HepG2 (cell line): ENCODE data around the gene SPIRE1. TPM values are rescaled to one million over a fixed set of nuclear protein-coding genes. Genes with fewer than 3 reads are reported as not detected.

Experiments used
- ATAC-seq: fragments of 200-7000 bp; cut with Tn5 transposase; 3 replicates; pipeline ENCODE4 v1.9.1; 2020; ENCODE audit warnings: mild to moderate bottlenecking, moderate library complexity
- BruUV-seq: library from RNA; stranded (reverse); fragments of 400-500 nt; replicated peaks from 2 replicates; lab custom pipeline; 2021; lab: Mats Ljungman, UMichigan
- CTCF ChIA-PET: fragments of 300-600 bp; formaldehyde crosslinking; extraction: SDS; loops from one replicate; lab custom pipeline; 2021; ENCODE audit warnings: low total read pairs, inconsistent platforms, low intra/inter-chr PET ratio; lab: Yijun Ruan, JAX
- POLR2A ChIA-PET: fragments of 350-600 bp; sonication (Branson Sonifier 250); formaldehyde crosslinking; loops from one replicate; lab custom pipeline; 2020; ENCODE audit warnings: antibody characterized with exemption, inconsistent platforms; lab: Yijun Ruan, JAX
- DNase-seq: peaks from one replicate; pipeline ENCODE4 v3.0.0-alpha.2; 2015; ENCODE audit warnings: low spot score
- FAIRE-seq: peaks from 3 replicates; lab custom pipeline; 2011; peaks lifted over from hg19 to GRCh38; lab: Jason Lieb, UNC
- H2AFZ ChIP-seq: one replicate; pipeline ENCODE4 v1.6.1; 2011; ENCODE audit warnings: low read length, inconsistent platforms
- H3K27ac ChIP-seq: fragments of 300-600 bp; 3 replicates; pipeline ENCODE4 v1.8.0; 2011; ENCODE audit warnings: mixed run types, mild to moderate bottlenecking, mixed read lengths, low read length, inconsistent platforms; ENCODE audit not compliant: insufficient read depth; ENCODE audit errors: extremely low read length
- H3K27me3 ChIP-seq, 2 experiments: fragments of 200-600 bp in 1 of 2; 2 replicates in 1 of 2; 3 replicates in 1 of 2; pipeline versions ENCODE4 v1.6.0 to v1.8.0; 2011; ENCODE audit warnings: low read length in 2 of 2, mild to moderate bottlenecking in 2 of 2, moderate library complexity in 2 of 2, inconsistent platforms in 1 of 2; ENCODE audit not compliant: insufficient read depth in 2 of 2, control insufficient read depth in 1 of 2
- H3K36me3 ChIP-seq, 2 experiments: fragments of 200-600 bp in 1 of 2; replicated peaks in 1 of 2; 2 replicates in 1 of 2; 3 replicates in 1 of 2; pipeline versions ENCODE4 v1.5.1 to v1.8.0; 2011; ENCODE audit warnings: low read length in 2 of 2, inconsistent platforms in 1 of 2; ENCODE audit not compliant: insufficient read depth in 2 of 2, control insufficient read depth in 1 of 2
- H3K4me1 ChIP-seq: 2 replicates; pipeline ENCODE4 v1.5.1; 2012; ENCODE audit warnings: low read length, inconsistent platforms; ENCODE audit not compliant: insufficient read depth
- H3K4me2 ChIP-seq: 2 replicates; pipeline ENCODE4 v1.6.0; 2011; ENCODE audit warnings: low read depth, low read length, inconsistent platforms
- H3K4me3 ChIP-seq, 3 experiments: fragments of 200-600 bp in 1 of 3; sonication (generic), shearing (Covaris generic) in 1 of 3; replicated peaks in 1 of 3; 2 replicates each; pipeline ENCODE4 v1.5.1; 2011 to 2016; ENCODE audit warnings: low read length in 3 of 3, inconsistent platforms in 2 of 3, low read depth in 2 of 3, mild to moderate bottlenecking in 2 of 3, control low read depth in 1 of 3, mixed read lengths in 1 of 3; ENCODE audit not compliant: insufficient read depth in 1 of 3
- H3K79me2 ChIP-seq: one replicate; pipeline ENCODE4 v1.6.1; 2011; ENCODE audit warnings: low read length, inconsistent platforms; ENCODE audit not compliant: insufficient read depth
- H3K9ac ChIP-seq: 2 replicates; pipeline ENCODE4 v1.6.0; 2011; ENCODE audit warnings: mild to moderate bottlenecking, low read depth, low read length, inconsistent platforms; ENCODE audit not compliant: insufficient read depth
- H3K9me3 ChIP-seq: 2 replicates; pipeline ENCODE4 v1.5.1; 2012; ENCODE audit warnings: mild to moderate bottlenecking, low read length
- H4K20me1 ChIP-seq: 2 replicates; pipeline ENCODE4 v1.6.0; 2011; ENCODE audit warnings: inconsistent platforms, mild to moderate bottlenecking, low read length, moderate library complexity; ENCODE audit not compliant: insufficient read depth
- ATF7 ChIP-seq, 2 experiments: fragments of 450-650 bp in 1 of 2; sonication (generic) in 1 of 2; formaldehyde crosslinking in 1 of 2; IDR thresholded peaks; 2 replicates each; pipeline versions ENCODE4 v1.4.0 to v1.6.1; 2016 to 2020; ENCODE audit warnings: antibody characterized with exemption in 1 of 2, mild to moderate bottlenecking in 1 of 2, missing genetic modification reagents in 1 of 2
- ATF7-NPFF ChIP-seq: sonication (generic); formaldehyde crosslinking; IDR thresholded peaks from 2 replicates; pipeline ENCODE4 v1.8.1; 2023; ENCODE audit warnings: mild to moderate bottlenecking, low read depth, missing genetic modification reagents, moderate library complexity
- CCDC6 ChIP-seq: sonication (generic); formaldehyde crosslinking; IDR thresholded peaks from 2 replicates; pipeline ENCODE4 v1.8.1; 2022; ENCODE audit warnings: mild to moderate bottlenecking, missing genetic modification reagents, moderate library complexity
- CEBPG ChIP-seq: IDR thresholded peaks from 2 replicates; pipeline ENCODE4 v1.6.1; 2016
- CHCHD3 ChIP-seq: sonication (generic); formaldehyde crosslinking; IDR thresholded peaks from 2 replicates; pipeline ENCODE4 v1.8.0; 2022; ENCODE audit warnings: mild to moderate bottlenecking, missing genetic modification reagents, moderate library complexity
- CHD4 ChIP-seq: fragments of 200-600 bp; sonication (generic); IDR thresholded peaks from 2 replicates; pipeline ENCODE4 v1.7.0; 2017; ENCODE audit warnings: mild to moderate bottlenecking, low read length, borderline replicate concordance
- HHEX ChIP-seq: IDR thresholded peaks from 2 replicates; pipeline ENCODE4 v1.6.1; 2016; ENCODE audit warnings: control low read depth
- KAT2B ChIP-seq: fragments of 150-350 bp; IDR thresholded peaks from 2 replicates; pipeline ENCODE4 v1.6.1; 2014; ENCODE audit warnings: low read depth, low read length, borderline replicate concordance
- NAIF1 ChIP-seq: sonication (generic); formaldehyde crosslinking; IDR thresholded peaks from 2 replicates; pipeline ENCODE4 v1.5.0; 2020; ENCODE audit warnings: mild to moderate bottlenecking, missing genetic modification reagents, borderline replicate concordance
- RERE ChIP-seq: IDR thresholded peaks from 2 replicates; pipeline ENCODE4 v1.6.1; 2016; ENCODE audit warnings: low read depth, missing genetic modification reagents, missing compliant biosample characterization
- SOX5 ChIP-seq: IDR thresholded peaks from 2 replicates; pipeline ENCODE4 v1.6.1; 2016; ENCODE audit warnings: borderline replicate concordance
- SP4 ChIP-seq: sonication (generic); formaldehyde crosslinking; IDR thresholded peaks from 2 replicates; pipeline ENCODE4 v1.8.1; 2023; ENCODE audit warnings: mild to moderate bottlenecking, missing genetic modification reagents
- ZIK1 ChIP-seq: sonication (generic); formaldehyde crosslinking; IDR thresholded peaks from 2 replicates; pipeline ENCODE4 v1.5.0; 2020; ENCODE audit warnings: mild to moderate bottlenecking, low read depth, missing genetic modification reagents, borderline replicate concordance
- ZNF160 ChIP-seq: sonication (generic); formaldehyde crosslinking; IDR thresholded peaks from 2 replicates; pipeline ENCODE4 v1.8.0; 2022; ENCODE audit warnings: mild to moderate bottlenecking, inconsistent platforms, missing genetic modification reagents
- ZNF282 ChIP-seq: fragments of 450-650 bp; IDR thresholded peaks from 2 replicates; pipeline ENCODE4 v1.6.1; 2018; ENCODE audit not compliant: partially characterized antibody
- ZNF589 ChIP-seq: sonication (generic); formaldehyde crosslinking; conservative IDR thresholded peaks from 2 replicates; pipeline ENCODE4 v1.8.0; 2022; ENCODE audit warnings: mild to moderate bottlenecking, moderate library complexity, missing genetic modification reagents
- ZNF768 ChIP-seq: sonication (generic); formaldehyde crosslinking; IDR thresholded peaks from 2 replicates; pipeline ENCODE4 v1.4.0; 2020; ENCODE audit warnings: missing genetic modification reagents
- WGBS: methylation state at CpG from one replicate; pipeline ENCODE4 v1.1.6; 2017; ENCODE audit warnings: low lambda C conversion rate; 5-methylcytosine and 5-hydroxymethylcytosine counted together
- in situ Hi-C: cut with HindIII; loops from 2 replicates; pipeline ENCODE4 v1.10.0; 2017; ENCODE audit warnings: low pct_unique_long_range_greater_than_20kb; ENCODE audit not compliant: extremely low pct_ligation_motif_present
- intact Hi-C: fragments of 100-400 bp; cut with micrococcal nuclease; formaldehyde crosslinking; loops from one replicate; pipeline ENCODE4 v1.10.0; 2022; ENCODE audit not compliant: unreplicated experiment
- polyA plus RNA-seq, 8 experiments: library from polyadenylated mRNA; depleted of rRNA in 3 of 8; stranded (reverse) in 7 of 8; unstranded in 1 of 8; fragments of >200 nt; fragmentation: Illumina TruSeq in 4 of 8; extraction: Trizol in 4 of 8; gene quantifications; 2 replicates each; pipeline versions ENCODE4 v1.2.1 to v1.2.3, GENCODE V29; 2011 to 2016; ENCODE audit warnings: low read depth in 4 of 8, missing spikeins in 1 of 8, mixed read lengths in 1 of 8; ENCODE audit not compliant: insufficient read depth in 1 of 8
- total RNA-seq, 5 experiments: library from RNA; depleted of rRNA; stranded (reverse); fragments of >200 nt; fragmentation: Illumina TruSeq; extraction: Trizol; gene quantifications; 2 replicates each; pipeline ENCODE4 v1.2.3, GENCODE V29; 2016; ENCODE audit warnings: low read depth in 1 of 5

SPIRE1 gene
- total and polyA plus RNA-seq, 2 of the 13 experiments (the other 11 are each of a cell fraction or from before 2014, with no cell fraction given) = 9.9 to 21.3 TPM

GRCh38 chr18:12604445-12605007 is 53.4 kb downstream of the SPIRE1 start (continued):
- TF ChIP-seq SOX5 (CRISPR knock-in tag) (no peak), SP4 (CRISPR knock-in tag) (no peak)

GRCh38 chr18:12599966-12600365 is 57.9 kb downstream of the SPIRE1 start:
- CTCF ChIA-PET = no interaction called here
- BruUV-seq = no TSS peak
- no peak overlapping the region for H3K27ac ChIP-seq

More at GRCh38 chr18:12599966-12600365, 57.9 kb downstream of the SPIRE1 start:
- Histone ChIP-seq H3K9ac (no peak overlapping the region), H3K4me1 (peaks cover 52% of the 10 kb centered on the region), H3K9me3 (no peaks in the 10 kb centered on the region), H2AFZ (no peak overlapping the region), H3K4me3 (no peak overlapping the region), H4K20me1 (no peaks in the 10 kb centered on the region), H3K4me2 (no peak overlapping the region), H3K36me3 (no peaks in the 10 kb centered on the region), H3K79me2 (no peaks in the 10 kb centered on the region), H3K27me3 (no peaks in the 10 kb centered on the region)
- 87% methylated on average over 3 of the region's 3 CpGs for WGBS
- intact Hi-C loops = loop anchor here (5.0 kb wide), 1 partner anchor 42 kb away; no protein-coding TSS in a partner anchor
- no peak for FAIRE-seq
- in situ Hi-C loops = no loop called here
- no peak for DNase-seq
- no peak for ATAC-seq
- POLR2A ChIA-PET = no interaction called here
- TF ChIP-seq ATF7-NPFF (CRISPR knock-in tag) (no peak), ZNF589 (no peak), ZNF768 (CRISPR knock-in tag) (no peak), CEBPG (CRISPR knock-in tag) (no peak), CCDC6 (CRISPR knock-in tag) (no peak), ZIK1 (CRISPR knock-in tag) (no peak), NAIF1 (CRISPR knock-in tag) (no peak), RERE (CRISPR knock-in tag) (no peak), CHCHD3 (CRISPR knock-in tag) (no peak), ATF7 (IDR thresholded peaks at IDR 0.05) (no peak), ATF7 (CRISPR knock-in tag; IDR thresholded peaks at IDR 0.05) (no peak), ZNF160 (no peak), CHD4 (no peak), KAT2B (no peak), ZNF282 (no peak), HHEX (CRISPR knock-in tag) (no peak)
